ENCODE results near the gene CLTB. TPM values are rescaled to one million over a fixed set of nuclear protein-coding genes. Genes with fewer than 3 reads are reported as not detected.

The CLTB gene
- total and polyA plus RNA-seq, 4 donors, result 14.2 to 49.4 (median 38.6) TPM

- H3K9me3 ChIP-seq (ENCODE audit: control insufficient read depth in 4 of 4, low read length in 3 of 4), result no peaks in the 10 kb centered on the region
- H3K27me3 ChIP-seq (ENCODE audit: control insufficient read depth in 4 of 4, insufficient read depth in 4 of 4, low read length in 3 of 4), result no peaks in the 10 kb centered on the region
- peaks cover 0 to 9% (median 5%) of the 10 kb centered on the region in 4 donors for H3K4me1 ChIP-seq (ENCODE audit: control insufficient read depth in 4 of 4, insufficient read depth in 4 of 4, low read length in 3 of 4)
- H3K9ac ChIP-seq (ENCODE audit: low read depth in 1 of 2, low read length in 2 of 2), result no peak overlapping the region
- no peak for TF ChIP-seq CTCF (IDR thresholded peaks at IDR 0.05; ENCODE audit: low read depth, low read length, missing input control)
- no peak overlapping the region for H3K4me3 ChIP-seq (ENCODE audit: low read depth in 1 of 3, low read length in 3 of 3)
- H3K27ac ChIP-seq (ENCODE audit: low read depth in 1 of 2, low read length in 2 of 2), result no peak overlapping the region
- DNase-seq (ENCODE audit: low spot score), result no peak
- peaks cover 5 to 26% (median 7%) of the 10 kb centered on the region in 4 donors for H3K36me3 ChIP-seq (ENCODE audit: control insufficient read depth in 4 of 4, insufficient read depth in 3 of 4, low read depth in 1 of 4, low read length in 3 of 4)
- WGBS, result 97% methylated on average over 5 of the region's 5 CpGs
Measured at GRCh38 chr5:176410486-176411180, 5.7 kb downstream of the CLTB start.

DNA sequence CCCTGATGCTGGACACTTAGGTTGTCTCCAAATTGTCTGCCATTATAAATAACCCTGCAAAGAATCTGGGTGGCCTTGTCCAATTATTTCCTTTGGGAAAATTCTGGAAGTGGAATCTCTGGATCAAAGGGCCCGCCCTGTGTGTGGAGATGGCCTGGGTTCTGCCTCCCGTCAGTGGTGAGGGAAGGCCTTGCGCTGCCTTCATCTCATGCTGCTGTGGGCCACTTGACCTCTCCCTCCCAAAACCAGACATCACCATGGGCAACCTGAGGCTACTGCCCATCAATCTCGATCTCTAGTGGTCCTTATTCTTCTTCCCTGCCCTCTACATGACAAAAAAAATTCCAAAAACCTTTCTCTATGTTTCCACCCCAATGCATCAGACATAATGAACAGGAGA is 6.6 kb downstream of the CLTB start:
- peaks cover 5 to 28% (median 8%) of the 10 kb centered on the region in 4 donors for H3K36me3 ChIP-seq (ENCODE audit: control insufficient read depth in 4 of 4, insufficient read depth in 3 of 4, low read depth in 1 of 4, low read length in 3 of 4)
- H3K27me3 ChIP-seq (ENCODE audit: control insufficient read depth in 4 of 4, insufficient read depth in 4 of 4, low read length in 3 of 4), result no peaks in the 10 kb centered on the region
- no peak overlapping the region for H3K4me3 ChIP-seq (ENCODE audit: low read depth in 1 of 3, low read length in 3 of 3)
- no peak overlapping the region for H3K27ac ChIP-seq (ENCODE audit: low read depth in 1 of 2, low read length in 2 of 2)
- WGBS, result 98% methylated on average over 4 of the region's 4 CpGs
- no peaks in the 10 kb centered on the region for H3K9me3 ChIP-seq (ENCODE audit: control insufficient read depth in 4 of 4, low read length in 3 of 4)
- TF ChIP-seq, protein P1, sequence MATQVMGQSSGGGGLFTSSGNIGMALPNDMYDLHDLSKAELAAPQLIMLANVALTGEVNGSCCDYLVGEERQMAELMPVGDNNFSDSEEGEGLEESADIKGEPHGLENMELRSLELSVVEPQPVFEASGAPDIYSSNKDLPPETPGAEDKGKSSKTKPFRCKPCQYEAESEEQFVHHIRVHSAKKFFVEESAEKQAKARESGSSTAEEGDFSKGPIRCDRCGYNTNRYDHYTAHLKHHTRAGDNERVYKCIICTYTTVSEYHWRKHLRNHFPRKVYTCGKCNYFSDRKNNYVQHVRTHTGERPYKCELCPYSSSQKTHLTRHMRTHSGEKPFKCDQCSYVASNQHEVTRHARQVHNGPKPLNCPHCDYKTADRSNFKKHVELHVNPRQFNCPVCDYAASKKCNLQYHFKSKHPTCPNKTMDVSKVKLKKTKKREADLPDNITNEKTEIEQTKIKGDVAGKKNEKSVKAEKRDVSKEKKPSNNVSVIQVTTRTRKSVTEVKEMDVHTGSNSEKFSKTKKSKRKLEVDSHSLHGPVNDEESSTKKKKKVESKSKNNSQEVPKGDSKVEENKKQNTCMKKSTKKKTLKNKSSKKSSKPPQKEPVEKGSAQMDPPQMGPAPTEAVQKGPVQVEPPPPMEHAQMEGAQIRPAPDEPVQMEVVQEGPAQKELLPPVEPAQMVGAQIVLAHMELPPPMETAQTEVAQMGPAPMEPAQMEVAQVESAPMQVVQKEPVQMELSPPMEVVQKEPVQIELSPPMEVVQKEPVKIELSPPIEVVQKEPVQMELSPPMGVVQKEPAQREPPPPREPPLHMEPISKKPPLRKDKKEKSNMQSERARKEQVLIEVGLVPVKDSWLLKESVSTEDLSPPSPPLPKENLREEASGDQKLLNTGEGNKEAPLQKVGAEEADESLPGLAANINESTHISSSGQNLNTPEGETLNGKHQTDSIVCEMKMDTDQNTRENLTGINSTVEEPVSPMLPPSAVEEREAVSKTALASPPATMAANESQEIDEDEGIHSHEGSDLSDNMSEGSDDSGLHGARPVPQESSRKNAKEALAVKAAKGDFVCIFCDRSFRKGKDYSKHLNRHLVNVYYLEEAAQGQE (IDR thresholded peaks at IDR 0.05), result no peak
- no peak for TF ChIP-seq TAF1 (conservative IDR thresholded peaks at IDR 0.05)
- no peak for TF ChIP-seq RAD21 (IDR thresholded peaks at IDR 0.05)
- TF ChIP-seq, protein P2, sequence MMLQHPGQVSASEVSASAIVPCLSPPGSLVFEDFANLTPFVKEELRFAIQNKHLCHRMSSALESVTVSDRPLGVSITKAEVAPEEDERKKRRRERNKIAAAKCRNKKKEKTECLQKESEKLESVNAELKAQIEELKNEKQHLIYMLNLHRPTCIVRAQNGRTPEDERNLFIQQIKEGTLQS (IDR thresholded peaks at IDR 0.05), result no peak
- TF ChIP-seq, protein P3, sequence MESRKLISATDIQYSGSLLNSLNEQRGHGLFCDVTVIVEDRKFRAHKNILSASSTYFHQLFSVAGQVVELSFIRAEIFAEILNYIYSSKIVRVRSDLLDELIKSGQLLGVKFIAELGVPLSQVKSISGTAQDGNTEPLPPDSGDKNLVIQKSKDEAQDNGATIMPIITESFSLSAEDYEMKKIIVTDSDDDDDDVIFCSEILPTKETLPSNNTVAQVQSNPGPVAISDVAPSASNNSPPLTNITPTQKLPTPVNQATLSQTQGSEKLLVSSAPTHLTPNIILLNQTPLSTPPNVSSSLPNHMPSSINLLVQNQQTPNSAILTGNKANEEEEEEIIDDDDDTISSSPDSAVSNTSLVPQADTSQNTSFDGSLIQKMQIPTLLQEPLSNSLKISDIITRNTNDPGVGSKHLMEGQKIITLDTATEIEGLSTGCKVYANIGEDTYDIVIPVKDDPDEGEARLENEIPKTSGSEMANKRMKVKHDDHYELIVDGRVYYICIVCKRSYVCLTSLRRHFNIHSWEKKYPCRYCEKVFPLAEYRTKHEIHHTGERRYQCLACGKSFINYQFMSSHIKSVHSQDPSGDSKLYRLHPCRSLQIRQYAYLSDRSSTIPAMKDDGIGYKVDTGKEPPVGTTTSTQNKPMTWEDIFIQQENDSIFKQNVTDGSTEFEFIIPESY (IDR thresholded peaks at IDR 0.05), result no peak
- no peak for TF ChIP-seq EGR1 (IDR thresholded peaks at IDR 0.05; ENCODE audit: low read depth in 2 of 2)
- no peak for TF ChIP-seq JUND (IDR thresholded peaks at IDR 0.05)
- no peak for TF ChIP-seq FOXA2 (IDR thresholded peaks at IDR 0.05)
- TF ChIP-seq HNF4A (conservative IDR thresholded peaks at IDR 0.05), result no peak
- TF ChIP-seq RXRA (IDR thresholded peaks at IDR 0.05), result no peak
- TF ChIP-seq, protein P4, sequence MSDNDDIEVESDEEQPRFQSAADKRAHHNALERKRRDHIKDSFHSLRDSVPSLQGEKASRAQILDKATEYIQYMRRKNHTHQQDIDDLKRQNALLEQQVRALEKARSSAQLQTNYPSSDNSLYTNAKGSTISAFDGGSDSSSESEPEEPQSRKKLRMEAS (IDR thresholded peaks at IDR 0.05), result no peak
- TF ChIP-seq NR2F2 (IDR thresholded peaks at IDR 0.05), result no peak
- TF ChIP-seq GABPA (IDR thresholded peaks at IDR 0.05 in 1 of 2, conservative IDR thresholded peaks at IDR 0.05 in 1 of 2), result no peak
- no peak for TF ChIP-seq YY1 (IDR thresholded peaks at IDR 0.05)
- TF ChIP-seq CTCF (IDR thresholded peaks at IDR 0.05; ENCODE audit: low read depth, low read length, missing input control), result no peak
- TF ChIP-seq HNF4G (IDR thresholded peaks at IDR 0.05), result no peak
- no peak for TF ChIP-seq SP1 (IDR thresholded peaks at IDR 0.05)
- no peak for TF ChIP-seq FOXA1 (IDR thresholded peaks at IDR 0.05)
- no peak overlapping the region for H3K9ac ChIP-seq (ENCODE audit: low read depth in 1 of 2, low read length in 2 of 2)
- DNase-seq (ENCODE audit: low spot score), result no peak
- H3K4me1 ChIP-seq (ENCODE audit: control insufficient read depth in 4 of 4, insufficient read depth in 4 of 4, low read length in 3 of 4), result peaks cover 0 to 2% (median 0%) of the 10 kb centered on the region in 4 donors

All from liver (tissue), 9 donors.